Measurements from ENCODE around the gene MAP3K19.

MAP3K19 gene

DNA sequence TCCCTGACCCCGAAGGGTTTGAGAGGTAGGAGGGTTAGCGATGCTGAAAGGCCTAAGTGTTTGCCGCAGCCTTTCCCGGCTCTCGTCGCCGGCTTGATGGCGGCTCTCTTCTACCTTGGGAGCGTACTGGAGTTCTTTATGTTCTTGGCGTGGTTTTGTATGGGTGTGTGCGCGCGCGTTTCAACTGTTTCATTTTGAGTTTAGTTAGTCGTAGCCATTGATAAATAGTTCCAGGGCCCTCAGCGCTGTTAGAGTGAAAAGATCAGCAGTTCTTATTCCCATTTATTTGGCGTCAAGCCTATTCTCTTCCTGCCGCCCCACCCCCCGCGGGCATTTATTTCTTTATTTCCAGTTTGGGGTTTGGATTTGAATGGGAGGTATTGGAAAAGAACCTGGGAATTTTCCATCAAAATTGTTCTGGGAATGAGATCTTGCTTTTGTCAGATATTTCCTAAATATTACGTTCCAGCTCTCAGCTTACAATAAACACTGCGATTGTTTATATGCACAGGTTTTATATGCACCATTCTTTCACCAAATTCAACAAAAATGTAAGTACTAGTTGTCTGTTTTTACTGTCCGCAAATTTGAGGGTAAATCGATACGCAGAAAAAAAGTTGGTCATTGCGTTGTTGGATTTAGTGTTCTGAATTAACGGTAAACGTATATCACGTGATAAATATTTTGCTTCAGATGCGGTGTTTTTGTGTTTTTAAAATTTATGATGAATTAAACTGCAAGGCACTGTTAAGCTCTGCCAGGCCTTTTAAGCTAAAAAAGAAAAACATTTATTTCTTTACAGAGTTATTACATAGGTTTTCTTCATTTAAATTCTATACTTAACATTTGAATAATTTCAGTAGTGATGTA, 127.7 kb downstream of the MAP3K19 start:
- peak; percentile 64 for DNase-seq

DNA sequence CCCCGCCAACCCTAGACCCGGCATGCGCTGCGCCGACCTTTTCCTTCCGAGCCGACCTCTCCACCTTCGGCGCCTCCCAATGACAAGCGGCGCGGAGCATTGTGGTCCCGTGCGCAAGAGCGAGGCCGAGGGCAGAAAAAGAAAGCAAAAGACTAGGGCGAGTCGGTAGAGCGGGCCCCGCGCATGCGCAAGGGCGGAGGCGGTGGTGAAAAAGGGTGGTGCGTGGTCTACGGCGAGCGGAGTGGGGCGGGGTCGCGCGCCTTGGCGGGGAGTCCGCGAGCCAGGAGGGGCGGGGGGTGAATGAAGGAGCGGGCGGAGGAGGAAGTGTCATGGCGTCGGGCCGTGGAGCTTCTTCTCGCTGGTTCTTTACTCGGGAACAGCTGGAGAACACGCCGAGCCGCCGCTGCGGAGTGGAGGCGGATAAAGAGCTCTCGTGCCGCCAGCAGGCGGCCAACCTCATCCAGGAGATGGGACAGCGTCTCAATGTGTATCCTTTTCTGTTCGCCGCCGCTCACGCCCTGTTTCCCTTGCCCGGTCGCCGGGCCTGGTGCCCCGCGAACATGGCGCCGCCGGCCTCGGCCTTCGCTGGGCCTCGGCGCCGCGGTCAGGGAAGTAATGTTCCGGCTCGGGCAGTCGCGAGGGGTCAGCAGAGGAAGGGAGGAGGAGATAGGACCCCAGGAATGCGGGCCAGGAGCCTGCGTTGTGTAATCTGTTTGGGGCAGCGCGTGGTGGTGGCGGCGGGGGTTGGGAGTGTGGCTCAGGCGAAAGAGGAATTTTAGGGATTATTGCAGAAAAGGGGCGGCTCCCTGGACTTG, 128.5 kb downstream of the MAP3K19 start, which contains the start of gene CCNT2:
Gene CCNT2 (plus strand): TSS at position 297 of the 815 bp plus-strand sequence. CDS start 33 bp downstream, at position 330.
- peak; percentile 99 for DNase-seq

DNA sequence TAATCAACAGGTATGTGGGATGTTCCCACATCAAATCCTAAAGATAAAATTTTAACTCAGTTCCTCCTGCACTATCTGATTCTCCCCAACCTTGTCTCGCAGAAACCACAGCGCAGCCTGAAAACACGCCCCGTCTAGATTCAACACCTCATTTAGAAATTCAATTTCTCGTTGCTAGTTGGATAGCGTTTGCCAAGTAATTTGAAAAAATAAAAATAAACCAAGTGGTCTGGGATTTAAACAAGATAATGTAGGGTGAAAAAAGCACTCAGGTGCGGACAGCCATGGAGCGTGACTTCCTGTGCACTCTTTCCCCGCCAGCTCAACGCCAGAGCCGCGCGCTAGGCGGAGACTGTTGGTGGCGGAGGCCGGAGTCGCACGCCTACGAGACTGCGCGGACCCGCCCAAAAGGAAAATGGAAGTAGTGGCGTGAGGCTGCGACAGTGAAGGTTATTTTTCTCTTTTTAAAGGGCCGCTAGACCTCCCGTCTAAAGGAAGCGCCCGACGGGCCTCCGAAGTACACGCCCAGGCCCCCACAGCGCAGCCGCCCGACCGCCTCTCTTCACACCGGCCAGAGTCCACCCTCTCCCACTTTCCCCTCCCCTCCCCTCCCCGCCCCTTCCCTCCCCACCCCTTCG, 129.2 kb downstream of the MAP3K19 start:
- DNase-seq, result no peak

DNA sequence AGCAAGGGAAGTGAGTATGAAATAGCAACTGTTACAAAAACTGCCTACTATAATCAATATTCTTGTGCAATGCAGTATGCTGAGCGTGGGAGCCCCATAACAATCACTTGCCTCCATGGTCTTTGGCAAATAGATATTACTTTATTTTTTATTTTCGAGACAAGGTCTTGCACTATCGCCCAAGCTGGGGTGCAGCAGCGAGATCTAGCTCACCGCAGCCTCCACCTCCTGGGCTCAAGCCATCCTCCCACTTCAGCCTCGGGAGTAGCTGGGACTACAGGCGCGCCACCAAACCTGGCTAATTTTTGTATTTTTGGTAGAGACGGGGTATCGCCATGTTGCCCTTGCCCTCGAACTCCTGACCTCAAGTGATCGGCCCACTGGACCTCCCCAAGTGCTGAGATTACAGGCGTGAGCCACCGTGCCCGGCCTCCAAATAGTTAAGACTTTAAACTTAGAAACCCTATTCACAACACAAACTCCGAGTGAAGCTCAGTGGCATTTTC, 129.8 kb downstream of the MAP3K19 start:
- peak; percentile 16 for DNase-seq

Measured in stimulated activated CD4-positive, alpha-beta T cell treated with anti-CD3 and anti-CD28 coated beads, Interleukin-15, amount 100 ng/mL, for 24 hours (primary cell).